ENCODE results near the gene GARNL3.

GARNL3 gene, protein sequence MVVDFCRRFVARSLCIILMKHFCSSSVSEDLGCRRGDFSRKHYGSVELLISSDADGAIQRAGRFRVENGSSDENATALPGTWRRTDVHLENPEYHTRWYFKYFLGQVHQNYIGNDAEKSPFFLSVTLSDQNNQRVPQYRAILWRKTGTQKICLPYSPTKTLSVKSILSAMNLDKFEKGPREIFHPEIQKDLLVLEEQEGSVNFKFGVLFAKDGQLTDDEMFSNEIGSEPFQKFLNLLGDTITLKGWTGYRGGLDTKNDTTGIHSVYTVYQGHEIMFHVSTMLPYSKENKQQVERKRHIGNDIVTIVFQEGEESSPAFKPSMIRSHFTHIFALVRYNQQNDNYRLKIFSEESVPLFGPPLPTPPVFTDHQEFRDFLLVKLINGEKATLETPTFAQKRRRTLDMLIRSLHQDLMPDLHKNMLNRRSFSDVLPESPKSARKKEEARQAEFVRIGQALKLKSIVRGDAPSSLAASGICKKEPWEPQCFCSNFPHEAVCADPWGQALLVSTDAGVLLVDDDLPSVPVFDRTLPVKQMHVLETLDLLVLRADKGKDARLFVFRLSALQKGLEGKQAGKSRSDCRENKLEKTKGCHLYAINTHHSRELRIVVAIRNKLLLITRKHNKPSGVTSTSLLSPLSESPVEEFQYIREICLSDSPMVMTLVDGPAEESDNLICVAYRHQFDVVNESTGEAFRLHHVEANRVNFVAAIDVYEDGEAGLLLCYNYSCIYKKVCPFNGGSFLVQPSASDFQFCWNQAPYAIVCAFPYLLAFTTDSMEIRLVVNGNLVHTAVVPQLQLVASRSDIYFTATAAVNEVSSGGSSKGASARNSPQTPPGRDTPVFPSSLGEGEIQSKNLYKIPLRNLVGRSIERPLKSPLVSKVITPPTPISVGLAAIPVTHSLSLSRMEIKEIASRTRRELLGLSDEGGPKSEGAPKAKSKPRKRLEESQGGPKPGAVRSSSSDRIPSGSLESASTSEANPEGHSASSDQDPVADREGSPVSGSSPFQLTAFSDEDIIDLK

DNA sequence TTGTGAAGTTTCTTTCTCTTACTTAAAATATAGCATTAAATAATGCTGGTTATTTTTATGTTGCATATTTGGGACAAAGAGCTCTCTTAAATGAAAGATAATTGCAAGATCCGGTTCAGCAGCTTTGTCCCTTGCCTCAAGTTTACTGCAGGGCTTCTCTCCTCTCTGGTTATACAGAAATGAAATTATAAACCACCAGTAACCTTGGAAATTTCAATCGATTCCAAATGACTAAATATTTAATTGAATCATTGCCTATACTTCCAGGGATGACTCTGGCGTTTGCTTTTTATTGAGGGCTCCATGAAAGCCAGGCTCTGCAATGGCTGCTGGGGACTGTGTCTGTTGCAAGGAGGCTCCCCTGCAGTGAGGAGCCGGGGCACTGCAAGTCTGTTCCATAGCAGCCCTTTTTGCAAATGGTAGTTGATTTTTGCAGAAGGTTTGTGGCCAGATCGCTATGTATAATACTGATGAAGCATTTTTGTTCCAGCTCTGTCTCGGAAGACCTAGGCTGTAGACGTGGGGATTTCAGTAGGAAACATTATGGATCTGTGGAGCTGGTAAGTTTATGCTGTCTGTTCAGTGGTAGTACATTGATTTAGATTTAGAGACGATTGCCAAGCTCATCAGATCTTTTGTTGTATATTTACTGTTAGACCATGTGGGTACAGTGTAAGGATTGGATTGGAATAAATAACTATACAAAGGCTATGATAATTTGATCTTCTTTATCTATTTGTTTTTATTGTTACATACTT is at the start of gene GARNL3:
Gene GARNL3, plus strand, starts transcription at position 313 of the 758 bp plus-strand sequence. Its CDS starts 104 bp downstream, at position 417.
- no peak for DNase-seq

DNA sequence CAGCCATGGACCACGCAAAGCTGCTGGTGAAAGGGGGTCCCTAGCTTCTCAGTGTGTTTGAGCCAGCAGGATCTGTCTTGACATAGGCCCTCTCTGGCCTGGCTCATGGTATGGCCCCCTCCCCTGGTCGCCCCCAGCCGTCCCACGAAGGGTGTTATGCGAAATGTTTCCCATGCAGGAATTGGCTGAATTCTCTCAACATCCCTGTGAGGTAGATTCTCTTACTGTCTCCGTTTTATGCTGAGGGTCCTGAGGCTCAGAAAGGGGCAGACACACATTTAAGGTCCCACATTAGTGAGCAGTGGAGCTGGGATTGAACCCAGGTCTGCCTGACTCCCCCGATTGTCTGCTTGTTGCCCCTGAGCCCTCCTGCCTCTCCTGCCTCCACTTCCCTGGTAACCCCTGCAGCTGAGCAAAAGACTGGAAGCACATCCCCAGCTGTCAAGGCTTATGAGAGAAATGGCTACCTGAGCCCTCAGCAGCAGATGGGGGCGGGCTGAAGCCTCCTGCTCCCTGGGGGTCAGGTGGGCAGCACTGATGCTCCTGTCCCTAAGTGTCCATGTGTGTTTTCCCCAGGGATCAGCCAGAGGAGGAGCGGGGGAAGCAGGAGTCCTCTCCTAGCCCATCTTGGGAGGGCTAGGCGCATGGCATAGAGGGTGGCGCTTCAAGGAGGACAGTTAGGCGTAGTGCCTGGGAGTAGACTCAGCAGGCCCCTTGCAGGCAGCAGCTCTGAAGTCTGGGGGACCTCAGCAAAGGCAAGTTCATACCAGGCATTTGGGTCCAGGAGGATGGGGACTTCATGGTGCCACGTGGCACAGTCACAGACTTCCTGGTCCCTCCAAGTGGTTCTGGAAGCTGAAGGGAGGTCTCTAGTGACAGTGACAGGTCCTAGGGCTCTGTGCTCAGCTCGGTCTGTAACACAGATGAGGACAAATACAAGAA is 49.0 kb upstream of the GARNL3 start:
- no peak for DNase-seq

DNA sequence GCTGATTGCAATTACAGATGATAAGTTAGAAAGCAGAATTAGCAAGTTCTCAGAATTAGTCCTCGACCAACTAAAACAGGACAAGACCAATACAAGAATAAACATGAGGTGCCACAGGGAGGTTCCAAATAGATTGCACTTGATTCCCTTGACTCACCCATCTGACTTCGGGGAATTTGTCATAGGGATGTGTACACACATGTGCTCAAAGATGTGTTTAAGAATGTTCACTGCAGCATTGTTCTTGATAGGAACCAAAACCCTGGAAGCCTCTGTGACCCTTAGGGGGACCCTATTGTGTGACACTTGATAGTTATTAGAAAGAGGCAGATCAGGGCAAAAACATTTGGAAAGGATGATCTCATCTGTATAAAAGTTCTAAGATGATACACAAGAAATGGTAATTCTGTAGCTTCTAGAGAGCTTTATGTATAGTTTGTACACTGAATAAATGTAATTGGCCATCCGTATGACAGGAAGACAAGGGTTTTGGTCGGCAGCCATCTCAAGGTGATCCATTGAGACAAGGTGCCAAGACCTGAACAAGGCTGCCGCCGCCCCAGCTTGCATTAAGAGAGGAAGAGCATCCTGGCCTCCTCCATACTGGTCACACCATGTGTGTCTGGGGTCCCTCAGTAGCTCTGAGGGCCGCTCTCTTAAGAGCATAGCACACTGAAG is 48.2 kb upstream of the GARNL3 start:
- no peak for DNase-seq

DNA sequence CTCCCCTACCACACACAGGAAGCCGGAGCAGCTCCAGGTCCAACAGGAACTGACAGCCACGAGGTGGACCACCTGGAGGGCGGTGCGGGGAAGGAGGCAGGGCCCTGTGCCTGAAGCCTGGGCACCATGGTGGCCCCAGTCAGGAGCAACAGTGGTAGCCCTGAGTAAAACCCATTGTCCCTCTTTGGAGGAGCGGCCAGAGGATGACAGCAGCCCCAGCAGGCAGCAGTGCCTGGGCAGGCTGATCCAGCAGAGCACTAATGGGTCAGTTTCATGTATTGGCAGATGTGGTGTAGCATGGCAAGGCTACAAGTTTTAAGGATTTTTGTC is 47.7 kb upstream of the GARNL3 start:
- no peak for DNase-seq

DNA sequence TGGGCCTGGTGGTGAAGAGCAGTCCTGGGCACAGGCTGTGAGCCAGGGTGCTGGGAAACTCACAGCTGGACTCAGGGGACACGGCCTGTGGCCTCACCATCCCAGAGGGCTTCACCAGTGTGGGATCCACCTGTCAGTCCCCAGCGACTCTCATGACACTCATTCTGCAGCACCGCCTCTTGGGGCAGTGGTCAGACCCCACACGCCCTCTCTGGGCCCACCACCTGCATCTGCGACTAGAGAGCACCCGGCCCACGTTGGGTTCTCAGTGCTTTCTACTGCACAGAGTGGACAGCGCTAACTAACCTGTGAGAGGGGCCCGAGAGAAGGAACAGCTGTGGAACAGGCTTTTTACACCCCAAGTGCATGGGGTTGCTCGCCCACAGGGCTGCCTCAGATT is 45.8 kb upstream of the GARNL3 start:
- DNase-seq: no peak

DNA sequence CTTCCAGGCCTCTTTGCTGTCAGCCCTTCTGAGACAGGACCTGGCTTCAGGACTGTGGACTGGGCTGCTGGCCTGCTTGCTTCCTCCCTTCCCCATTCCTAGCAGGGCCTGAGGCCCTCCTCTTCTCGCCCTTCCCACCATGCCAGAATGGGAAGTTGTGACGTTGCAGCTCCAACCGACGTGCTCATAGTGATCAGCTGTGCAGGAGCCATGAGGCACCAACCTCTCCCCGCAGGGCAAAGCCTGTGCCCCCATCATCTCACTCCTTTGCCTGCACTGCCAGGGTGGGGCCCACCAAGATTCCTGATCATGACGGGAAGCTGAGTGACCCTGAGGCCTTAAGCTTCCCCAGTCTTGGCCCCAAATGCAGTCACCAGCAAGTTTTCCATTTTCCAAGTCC is 45.1 kb upstream of the GARNL3 start:
- DNase-seq: no peak

DNA sequence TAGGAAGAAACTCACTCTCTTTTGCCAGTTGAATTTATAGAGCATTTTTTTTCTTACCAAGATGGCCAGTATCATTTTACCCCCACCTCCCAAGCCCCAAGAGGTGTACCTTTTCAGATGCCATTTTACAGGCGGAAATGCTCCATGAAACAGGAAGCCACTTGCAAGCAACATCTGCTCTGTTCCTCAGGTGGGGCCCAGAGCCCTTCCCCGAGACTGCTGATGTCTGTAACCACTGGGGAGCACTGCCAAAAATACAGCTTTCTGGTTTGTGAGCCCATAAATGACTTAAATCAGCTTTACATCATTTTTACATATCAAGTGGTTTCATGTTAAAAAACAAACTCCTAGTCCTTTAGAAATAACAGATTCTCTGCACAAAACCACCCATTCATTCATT is 42.9 kb upstream of the GARNL3 start:
- DNase-seq: no peak

DNA sequence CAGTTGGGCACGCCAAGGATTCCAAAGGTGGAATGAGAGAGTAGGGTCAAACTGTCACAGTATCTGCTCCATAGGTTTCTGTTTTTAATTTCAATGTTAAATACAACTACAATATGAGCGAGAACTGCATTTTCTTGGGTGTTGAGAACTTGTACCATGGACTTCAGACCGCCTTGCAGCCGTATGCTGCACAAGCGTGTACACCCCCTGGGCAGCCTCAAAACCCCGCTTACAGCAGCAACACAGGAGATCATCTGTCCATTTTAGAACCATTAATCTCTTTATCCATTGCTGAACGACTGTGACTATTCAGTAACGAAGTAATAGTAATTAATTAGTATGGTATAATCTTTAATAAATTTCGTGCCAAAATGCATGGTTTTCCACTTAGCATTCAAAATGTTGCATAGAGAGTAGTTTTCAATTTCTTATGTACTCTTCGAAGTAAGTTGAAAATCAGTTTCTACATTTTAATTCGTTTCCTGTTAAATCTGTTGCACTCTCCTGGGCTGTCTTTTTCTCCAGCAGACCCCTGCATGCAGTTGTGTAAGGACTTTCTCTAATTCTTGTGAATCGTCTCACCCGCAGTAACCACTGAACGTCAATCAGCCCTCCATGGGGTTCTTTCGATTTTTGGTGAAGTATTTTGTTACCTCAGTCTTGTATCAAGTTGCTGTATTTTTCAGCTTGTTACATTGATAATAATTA is 42.0 kb upstream of the GARNL3 start:
- DNase-seq: no peak

DNA sequence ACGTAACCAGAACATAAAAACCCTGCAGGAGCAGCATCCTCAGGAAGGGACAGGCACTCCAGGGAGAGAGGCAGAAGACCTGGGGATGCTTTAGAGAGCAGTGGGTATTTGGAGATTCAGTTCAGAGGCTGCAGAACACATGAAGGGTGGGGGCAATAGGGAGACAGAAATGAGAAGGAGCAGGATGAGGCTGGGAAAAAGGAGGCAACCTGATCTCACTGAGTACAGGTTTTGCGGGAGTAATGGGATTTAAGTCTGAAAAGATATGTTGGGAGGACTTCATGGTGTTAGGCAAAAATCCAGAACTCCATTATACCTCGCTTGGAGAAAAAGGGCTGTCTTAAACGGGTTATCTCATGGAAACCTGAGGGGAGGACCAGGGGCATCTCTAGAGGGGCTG is 41.3 kb upstream of the GARNL3 start:
- no peak for DNase-seq

DNA sequence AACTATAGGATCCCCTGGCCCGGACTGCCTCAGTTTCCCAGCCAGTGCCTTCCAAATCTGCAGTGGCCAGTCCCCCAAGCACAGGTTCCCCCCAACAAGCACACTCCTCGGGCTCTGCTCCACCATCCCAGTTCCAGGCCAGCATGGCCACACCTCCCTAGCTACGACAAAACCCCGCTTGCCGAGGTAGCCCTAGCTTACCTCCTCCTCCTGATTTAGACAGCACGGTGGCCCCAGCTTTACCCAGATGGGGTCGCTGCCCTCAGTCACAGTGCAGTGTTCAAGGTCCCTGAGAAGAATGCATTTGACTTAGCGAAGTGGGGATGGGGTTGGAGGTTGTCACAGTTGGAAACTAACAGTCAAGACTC is 40.8 kb upstream of the GARNL3 start:
- no peak for DNase-seq

DNA sequence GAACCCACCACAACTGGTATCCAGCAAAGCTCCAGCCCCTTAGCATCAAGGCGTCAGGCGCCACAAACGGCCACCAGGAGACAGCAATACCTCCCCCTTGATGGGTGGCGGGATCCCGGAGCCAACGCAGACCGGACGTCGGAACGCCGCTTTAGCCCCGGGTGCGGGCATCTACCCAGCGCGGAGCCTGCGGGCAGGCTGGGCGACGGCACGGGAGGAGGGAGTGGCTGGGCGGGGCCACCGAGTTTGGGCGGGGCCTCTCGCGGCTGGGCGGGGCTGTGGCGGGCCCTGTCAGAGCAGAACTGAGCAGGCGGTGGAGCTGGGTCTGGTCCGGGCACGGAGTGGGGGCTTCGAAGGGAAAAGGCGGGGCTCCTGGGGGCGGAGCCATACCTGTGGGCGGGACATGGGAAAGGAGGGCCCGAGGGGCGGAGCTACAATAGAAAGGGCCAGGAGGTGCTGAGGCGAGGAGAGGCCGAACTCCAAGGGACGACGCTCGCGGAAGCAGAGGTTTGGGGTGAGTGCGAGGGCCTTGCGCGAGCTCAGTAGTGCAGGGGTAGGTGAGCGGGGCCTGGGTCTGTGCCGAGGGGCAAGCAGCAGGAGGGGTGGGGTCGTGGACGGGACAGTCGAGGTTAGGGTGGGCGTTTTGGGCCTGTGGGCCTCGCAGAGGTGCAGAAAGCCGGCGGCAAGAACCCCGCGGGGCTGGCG is 40.2 kb upstream of the GARNL3 start:
- no peak for DNase-seq

DNA sequence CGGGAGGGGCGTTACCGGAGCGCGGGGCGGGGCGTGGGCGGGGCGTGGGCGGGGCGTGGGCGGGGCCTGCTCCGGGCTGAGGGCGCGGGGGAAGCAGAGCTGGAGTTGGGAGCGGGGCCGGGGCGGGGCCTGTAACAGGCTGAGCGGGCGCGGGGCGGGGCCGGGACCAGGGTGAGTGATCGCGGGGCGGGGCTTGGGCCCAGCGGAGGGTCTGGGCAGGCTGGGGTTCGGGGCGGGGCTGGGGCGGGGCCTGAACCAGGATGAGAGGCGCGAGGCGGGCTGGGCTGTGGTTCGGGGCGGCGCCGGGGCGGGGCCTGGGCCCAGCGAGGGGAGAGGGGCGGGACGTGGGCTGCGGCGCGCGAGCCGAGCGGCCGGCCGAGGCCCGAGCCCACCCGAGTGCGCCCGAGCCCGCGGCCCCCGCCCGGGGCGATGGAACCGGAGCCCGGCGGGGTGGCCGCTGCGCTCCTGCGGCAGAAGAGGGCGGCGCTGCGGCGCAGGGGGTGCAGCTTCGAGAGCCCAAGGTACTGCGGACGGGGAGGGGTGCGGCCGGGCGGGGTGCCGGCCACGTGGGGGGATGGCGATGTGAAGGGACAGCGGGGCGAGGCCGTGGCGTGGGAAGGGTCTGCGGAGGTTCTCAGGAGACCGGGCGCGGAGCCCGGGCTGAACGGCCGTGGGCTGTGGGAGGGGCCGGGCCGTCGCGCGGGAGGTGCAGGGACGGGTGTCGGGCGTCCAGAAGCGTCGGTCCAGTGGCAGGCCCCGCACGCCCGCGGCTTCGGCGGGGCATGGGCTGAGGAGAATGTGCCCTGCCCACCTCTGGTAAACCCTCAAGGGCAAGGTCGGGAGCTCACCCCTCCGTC is 39.5 kb upstream of the GARNL3 start:
- no peak for DNase-seq

DNA sequence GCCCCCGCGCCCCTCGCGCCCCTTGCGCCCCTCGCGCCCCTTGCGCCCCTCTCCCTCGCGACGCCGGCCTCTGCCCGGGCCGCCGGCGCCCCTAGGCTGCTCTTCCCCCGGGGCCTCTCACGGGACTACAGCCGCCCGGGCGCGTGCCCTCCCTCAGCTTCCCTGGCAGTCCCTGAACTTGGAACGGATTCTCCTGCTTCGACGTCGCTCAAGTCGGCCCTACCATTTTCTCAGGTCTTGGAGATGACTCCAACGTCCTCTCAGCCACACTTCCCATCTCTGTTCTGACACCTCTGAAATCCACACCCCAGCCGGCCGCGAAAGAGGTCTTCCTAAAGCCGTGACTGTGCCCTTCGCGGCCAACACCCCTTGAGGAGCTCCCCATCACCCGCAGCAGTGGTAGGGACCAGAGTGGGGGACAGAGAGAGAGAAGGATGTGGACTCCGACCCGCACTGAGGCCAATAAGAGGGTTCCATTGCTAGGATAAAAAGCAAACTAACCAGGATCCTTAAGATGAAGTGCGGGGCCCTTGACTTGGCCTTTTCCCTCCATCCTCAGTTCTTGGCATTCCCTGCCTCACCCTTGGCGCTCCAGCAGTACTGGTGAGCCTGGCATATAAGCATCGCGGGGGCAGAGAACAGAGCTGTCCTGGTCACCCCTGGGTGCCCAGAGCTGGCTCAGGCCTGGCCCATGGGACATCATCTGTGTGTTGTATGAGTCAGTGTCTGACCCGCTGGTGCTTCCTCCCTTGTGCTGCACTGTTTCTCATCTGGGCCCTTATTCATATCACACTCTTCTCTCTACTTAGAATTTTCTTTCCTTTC is 38.6 kb upstream of the GARNL3 start:
- no peak for DNase-seq

DNA sequence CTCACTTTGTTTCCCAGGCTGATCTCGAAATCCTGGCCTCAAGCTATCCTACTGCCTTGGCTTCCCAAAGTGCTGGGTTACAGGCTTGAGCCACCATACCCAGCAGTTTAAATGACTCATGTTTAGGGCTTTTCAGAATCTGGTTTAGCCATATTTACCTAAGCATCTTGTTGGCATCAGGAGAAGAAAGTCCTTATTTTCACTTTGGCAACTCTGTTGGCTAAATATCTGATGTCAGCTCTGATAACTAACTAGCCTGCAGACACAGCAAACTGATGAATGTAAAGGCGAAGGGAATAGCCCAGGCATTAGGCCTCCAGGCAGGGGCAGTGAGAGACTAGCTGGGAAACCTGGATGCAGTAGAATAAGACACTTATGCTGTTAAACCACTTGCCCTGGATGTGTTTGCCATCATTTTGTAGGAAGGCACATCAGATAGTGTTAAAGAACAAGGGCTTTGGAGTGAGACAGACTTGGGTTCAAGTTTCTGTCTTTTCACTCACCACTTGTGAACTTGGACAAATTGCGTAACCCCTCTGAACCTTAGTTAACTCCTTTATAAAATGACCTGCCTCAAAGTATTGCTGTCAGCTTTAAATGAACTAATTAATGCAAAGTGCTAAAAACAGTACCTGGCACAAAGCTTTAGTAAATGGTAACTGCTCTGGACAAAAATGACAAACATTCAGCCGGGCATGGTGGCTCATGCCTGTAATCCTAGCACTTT is 34.7 kb upstream of the GARNL3 start:
- no peak for DNase-seq

DNA sequence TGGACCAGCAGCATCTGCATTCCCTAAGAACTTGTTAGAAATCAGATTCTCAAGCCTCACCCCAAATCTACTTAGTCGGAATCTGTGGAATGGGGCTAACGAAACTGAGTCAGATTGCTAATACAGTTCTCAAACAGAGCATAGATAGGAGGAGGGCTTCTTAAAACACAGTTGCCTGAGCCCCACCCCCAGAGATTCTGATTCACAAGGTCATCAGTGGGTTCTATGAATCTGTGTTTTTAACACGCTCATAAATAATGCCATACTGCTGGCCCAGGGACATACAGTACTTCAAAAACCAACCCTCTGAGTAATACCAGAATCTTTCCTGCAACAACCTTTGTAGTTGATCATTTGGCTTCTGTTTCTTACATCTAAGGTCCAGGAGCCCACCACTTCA is 32.9 kb upstream of the GARNL3 start:
- no peak for DNase-seq

DNA sequence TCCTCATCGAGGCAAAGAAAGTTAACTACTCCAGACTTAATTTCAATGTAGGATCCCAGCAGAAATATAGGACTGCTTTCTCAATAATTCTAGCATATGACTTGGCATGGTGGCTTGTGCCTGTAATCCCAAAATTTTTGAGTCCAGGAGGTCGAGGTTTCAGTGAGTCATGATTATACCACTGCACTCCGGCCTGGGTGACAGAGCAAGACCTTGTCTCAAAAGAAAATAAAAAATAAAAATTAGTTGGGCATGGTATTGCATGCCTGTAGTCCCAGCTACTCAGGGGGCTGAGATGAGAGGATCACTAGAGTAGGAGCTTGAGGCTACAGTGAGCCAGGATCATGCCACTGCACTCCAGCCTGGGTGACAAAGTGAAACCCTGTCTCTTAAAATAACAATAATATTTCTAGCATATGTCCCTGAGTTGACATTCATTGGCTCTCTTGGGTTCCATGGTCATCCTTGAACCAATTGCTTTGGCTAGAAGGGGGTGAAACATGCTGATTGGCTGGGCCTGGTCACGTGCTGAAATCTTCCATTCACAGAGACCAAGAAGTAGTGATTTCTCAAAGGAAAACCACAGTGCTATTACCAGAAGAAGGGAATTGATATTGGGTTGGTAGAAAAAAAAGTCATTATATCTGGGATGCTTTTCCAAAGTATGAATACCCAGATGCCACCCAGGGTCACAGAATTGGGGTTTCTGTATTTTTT is 31.6 kb upstream of the GARNL3 start:
- DNase-seq: no peak

DNA sequence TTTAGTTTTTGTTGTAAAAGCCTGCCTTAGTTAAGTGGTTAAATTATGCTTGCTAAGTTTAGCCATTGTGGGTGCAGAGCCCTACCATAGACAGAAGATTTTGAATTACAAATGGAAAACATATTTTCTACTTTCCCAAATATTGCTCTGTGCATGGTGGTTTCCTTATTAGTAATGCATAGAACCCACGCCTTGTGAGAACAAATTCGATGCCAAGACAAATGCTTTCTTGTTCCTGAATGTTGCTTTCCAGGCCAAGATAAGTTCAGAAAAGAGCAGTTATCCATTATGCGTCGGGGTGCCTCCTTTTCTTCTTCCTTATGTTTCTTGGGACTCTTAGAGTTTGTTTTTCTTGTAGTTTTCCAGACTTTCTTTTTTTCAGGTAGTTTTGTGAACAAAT is 31.0 kb upstream of the GARNL3 start:
- DNase-seq: no peak
